GM12874 (cell line): ENCODE results near the gene AKAP13.

Experiments used
- TF ChIP-seq, protein P1 (sequence below): IDR thresholded peaks from 2 replicates; pipeline ENCODE4 v1.5.1; 2011; ENCODE audit warnings: low read depth, mild to moderate bottlenecking, control low read depth, low read length, moderate library complexity; ENCODE audit not compliant: insufficient read depth

Gene AKAP13

DNA sequence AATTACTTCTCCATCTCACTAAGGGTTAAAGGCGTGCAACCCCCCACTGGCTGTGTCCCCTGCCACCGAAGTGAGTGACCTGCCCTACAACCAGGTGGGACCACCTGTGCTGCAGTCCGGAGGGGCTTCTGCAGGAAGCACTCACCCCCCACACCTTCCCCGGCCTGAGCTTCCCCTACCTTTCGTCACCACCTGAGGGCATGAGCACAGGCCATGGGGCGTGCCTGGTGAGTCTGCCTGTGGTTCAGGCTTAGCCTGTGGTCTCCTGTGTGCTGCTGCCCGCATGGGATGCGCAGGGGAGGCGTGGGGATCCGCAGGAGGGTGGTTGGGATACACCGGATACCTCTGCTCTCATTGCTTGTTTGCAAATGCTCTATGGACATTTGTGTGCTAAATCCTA lies 368.3 kb downstream of the AKAP13 start:
- TF ChIP-seq, protein P1, sequence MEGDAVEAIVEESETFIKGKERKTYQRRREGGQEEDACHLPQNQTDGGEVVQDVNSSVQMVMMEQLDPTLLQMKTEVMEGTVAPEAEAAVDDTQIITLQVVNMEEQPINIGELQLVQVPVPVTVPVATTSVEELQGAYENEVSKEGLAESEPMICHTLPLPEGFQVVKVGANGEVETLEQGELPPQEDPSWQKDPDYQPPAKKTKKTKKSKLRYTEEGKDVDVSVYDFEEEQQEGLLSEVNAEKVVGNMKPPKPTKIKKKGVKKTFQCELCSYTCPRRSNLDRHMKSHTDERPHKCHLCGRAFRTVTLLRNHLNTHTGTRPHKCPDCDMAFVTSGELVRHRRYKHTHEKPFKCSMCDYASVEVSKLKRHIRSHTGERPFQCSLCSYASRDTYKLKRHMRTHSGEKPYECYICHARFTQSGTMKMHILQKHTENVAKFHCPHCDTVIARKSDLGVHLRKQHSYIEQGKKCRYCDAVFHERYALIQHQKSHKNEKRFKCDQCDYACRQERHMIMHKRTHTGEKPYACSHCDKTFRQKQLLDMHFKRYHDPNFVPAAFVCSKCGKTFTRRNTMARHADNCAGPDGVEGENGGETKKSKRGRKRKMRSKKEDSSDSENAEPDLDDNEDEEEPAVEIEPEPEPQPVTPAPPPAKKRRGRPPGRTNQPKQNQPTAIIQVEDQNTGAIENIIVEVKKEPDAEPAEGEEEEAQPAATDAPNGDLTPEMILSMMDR = no peak

DNA sequence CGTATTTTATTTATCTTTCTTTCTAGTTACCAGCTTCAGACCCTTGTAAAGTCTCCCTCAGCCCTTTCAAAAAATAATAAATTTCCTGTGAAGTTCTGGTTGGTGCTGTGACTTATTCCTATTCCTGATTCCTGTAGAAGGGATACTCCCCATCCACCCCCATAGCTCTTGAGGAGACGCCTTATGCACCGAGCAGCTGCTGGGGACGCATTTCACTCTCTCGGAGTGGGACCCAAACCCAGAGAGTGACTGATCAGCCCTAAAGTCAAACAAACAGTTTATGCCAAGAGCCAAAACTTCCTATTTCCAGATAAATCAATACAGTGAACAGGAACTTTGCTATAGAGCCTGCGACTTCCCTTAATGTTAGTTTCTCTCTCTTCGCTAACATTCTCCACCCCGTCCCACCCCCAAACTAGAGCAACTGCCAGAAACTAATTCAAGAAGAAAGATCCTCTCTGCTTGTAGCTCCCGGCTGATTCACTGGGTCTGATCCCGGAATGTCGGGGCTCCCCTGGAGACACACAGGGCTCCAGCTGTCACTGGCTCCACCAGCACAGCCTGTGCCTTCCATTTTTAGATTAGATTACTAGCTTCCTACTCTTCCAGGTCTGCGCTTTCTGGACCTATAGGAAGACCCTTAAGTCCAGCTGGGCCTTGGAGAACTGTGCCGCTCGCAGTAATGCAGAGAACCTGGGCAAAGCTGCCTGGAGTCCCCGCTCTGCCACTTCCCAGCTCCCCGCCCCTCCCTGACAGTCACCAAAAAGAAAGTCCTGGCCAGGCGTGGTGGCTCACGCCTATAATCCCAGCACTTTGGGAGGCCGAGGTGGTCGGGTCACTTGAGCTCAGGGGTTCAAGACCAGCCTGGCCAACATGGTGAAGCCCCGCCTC lies 369.1 kb downstream of the AKAP13 start:
- TF ChIP-seq, protein P1 = no peak

DNA sequence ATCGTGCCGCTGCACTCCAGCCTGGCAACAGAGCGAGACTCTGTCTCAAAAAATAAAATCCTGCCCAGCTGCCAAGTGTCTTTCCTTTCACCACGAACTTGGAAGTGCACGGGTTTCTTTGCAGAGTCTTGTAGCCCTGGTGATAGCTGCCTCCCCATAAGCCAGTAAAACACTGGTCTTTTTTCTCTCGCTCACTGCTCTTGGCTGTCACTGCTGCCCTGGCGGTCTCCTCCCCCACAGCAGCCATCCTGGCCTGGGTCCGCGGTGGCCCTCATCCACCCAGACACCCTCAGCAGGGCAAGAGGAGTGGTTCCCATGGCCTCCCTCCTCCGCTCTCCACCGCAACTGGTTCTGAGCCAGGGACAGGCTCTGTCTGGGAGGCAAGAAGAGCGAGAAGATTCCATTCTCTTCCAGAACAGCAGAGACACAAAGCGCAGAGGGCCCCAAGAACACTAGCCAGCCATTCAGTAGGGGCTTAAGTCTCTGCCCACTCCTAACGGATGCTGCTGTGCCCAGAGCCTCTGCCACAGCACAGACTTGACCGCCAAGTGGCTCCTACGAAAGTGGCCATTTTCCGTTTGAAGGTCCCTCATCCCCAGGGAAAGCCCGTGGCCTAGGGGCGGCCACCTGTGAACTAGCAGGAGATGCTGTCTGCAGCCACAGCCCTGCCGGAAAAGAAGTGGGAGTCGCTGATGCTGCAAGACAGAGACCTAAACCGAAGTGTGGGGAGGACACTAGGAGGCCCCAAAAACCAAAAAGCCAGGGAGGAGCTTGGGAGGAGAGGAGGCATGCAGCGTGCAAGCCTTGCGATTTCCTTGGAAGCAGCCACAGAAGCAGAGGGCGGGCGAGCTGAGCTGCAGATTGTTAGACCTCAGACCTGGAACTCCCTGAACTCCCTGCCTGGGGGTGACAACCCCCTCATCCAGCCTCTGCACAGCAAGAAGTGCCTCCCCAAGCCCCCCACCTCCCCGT lies 370.2 kb downstream of the AKAP13 start:
- TF ChIP-seq, protein P1 = no peak

DNA sequence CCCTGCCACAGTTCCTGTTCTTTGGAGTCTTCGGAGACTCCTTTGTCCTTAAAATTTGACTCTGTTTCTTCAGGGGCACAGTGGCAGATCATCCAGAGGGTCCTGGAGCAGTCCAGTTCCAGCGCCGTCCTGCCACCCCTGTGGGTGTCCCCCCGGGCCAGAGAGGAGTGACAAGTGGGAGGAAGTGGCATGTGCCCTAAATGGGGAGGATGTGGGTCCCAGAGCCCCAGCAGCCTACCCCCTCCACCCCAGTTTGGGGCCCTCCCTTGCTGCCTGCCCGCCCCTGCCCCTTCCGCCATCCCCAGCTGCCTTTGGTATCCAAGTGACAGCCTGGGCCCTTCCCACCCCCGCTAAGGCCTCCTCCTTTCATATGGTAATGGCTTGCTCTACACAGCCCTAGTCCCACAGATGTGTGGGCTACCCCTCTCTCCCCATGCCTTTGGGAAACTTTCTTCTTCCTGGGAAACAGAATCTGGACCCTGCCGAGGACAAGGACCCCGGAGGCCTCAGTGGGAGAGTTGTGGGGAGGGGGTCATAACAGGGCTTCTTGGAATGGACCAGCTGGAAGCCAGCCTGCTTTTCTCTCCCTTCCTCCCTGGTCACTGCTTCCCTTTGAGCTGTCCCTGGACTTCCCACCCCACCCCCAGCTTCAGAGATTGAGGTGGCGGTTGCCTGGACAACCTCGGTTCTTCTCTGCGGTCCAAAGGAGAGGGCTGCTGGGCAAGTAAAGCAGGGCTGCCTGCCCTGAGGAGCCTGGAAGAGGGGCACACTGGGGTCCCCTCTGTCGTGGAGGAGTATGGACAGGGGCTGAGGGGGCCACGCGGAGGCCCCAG lies 371.1 kb downstream of the AKAP13 start:
- TF ChIP-seq, protein P1 = no peak

DNA sequence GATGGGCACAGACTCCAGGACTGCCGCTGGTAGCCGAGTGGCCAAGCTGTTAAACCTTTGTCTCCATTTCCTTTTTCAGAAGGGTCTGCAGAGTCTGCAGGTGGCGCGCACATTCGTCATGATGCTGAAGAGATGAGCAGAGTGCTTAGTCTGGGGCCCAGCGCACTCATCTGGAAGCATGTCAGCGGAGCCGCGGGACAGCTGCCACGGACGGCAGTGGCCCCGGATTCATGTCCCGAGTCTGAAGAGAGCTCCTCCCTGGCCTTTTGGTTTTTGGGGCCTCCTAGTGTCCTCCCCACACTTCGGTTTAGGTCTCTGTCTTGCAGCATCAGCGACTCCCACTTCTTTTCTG lies 371.7 kb downstream of the AKAP13 start:
- TF ChIP-seq, protein P1 = no peak

DNA sequence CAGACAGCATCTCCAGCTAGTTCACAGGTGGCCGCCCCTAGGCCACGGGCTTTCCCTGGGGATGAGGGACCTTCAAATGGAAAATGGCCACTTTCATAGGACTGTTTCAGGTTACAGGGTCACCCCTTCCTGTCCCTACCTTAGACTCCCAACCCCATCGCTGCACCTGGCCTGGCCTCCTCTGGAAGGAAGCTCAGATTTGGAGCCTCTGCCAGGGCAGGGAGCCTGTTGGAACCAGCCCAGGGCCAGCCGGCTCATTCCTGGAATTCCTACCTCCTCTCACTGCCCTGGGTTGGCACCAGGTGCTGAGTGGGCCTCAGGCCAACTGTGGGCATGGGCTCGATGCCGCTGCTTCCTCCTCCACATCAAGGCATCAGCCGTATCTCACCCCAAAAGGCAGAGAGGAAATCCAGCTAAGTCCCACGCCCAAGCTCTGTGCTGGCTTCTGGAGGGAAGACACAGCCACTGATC lies 372.1 kb downstream of the AKAP13 start:
- TF ChIP-seq, protein P1 = no peak
